NCI-H460 (cell line): Measurements from ENCODE around the gene POC1A. TPM values are rescaled to one million over a fixed set of nuclear protein-coding genes. Genes with fewer than 3 reads are reported as not detected.

Source experiments
- DNase-seq: peaks from one replicate; pipeline ENCODE4 v3.0.0-alpha.2; 2016; ENCODE audit warnings: low read depth; ENCODE audit errors: extremely low read depth
- total RNA-seq: library from RNA; depleted of rRNA; stranded (reverse); fragments of >200 nt; shearing (Covaris generic); gene quantifications from 2 replicates; pipeline ENCODE4 v1.2.3, GENCODE V29; 2014

Gene POC1A
- total RNA-seq, 1 experiment from 2014 or later, result 11.0 TPM

- DNase-seq, result no peak
Observed at GRCh38 chr3:52109611-52110301, 44.5 kb downstream of the POC1A start.

- DNase-seq, result no peak
Observed at GRCh38 chr3:52108302-52109232, 45.7 kb downstream of the POC1A start.

GRCh38 chr3:52106951-52107611, 47.1 kb downstream of the POC1A start:
- no peak for DNase-seq

GRCh38 chr3:52104684-52105640, 49.3 kb downstream of the POC1A start:
- no peak for DNase-seq

- no peak for DNase-seq
Observed at GRCh38 chr3:52102934-52103333, 51.3 kb downstream of the POC1A start.

GRCh38 chr3:52099001-52099401, 55.2 kb downstream of the POC1A start:
- DNase-seq, result no peak

- no peak for DNase-seq
Observed at GRCh38 chr3:52097851-52098507, 56.2 kb downstream of the POC1A start.

- no peak for DNase-seq
Observed at GRCh38 chr3:52095990-52096775, 58.0 kb downstream of the POC1A start.

GRCh38 chr3:52094571-52095485, 59.4 kb downstream of the POC1A start:
- no peak for DNase-seq

GRCh38 chr3:52093756-52094545, 60.3 kb downstream of the POC1A start:
- no peak for DNase-seq

GRCh38 chr3:52092891-52093290, 61.3 kb downstream of the POC1A start:
- DNase-seq, result no peak

GRCh38 chr3:52092271-52092660, 62.0 kb downstream of the POC1A start:
- no peak for DNase-seq

GRCh38 chr3:52091586-52092270, 62.5 kb downstream of the POC1A start:
- DNase-seq, result no peak

- DNase-seq, result no peak
Observed at GRCh38 chr3:52090933-52091468, 63.2 kb downstream of the POC1A start.

GRCh38 chr3:52090131-52090932, 63.9 kb downstream of the POC1A start:
- no peak for DNase-seq
